K562 (cell line): ENCODE results near the gene PRSS38. TPM values are rescaled to one million over a fixed set of nuclear protein-coding genes. Genes with fewer than 3 reads are reported as not detected.

Source experiments
- ATAC-seq: fragments of 200-7000 bp; cut with Tn5 transposase; 3 replicates; pipeline ENCODE4 v1.9.1; 2020; ENCODE audit warnings: moderate library complexity
- BruUV-seq: library from RNA; stranded (reverse); fragments of 400-500 nt; replicated peaks from 2 replicates; lab custom pipeline; 2021; lab: Mats Ljungman, UMichigan
- CTCF ChIA-PET: fragments of 300-600 bp; formaldehyde crosslinking; extraction: SDS; loops from one replicate; lab custom pipeline; 2021; ENCODE audit warnings: low intra/inter-chr PET ratio; lab: Yijun Ruan, JAX
- POLR2A ChIA-PET: fragments of 300-600, 350-650 bp; sonication (Branson Sonifier 250); formaldehyde crosslinking; extraction: SDS; loops from one replicate; lab custom pipeline; 2021; ENCODE audit warnings: antibody characterized with exemption, inconsistent platforms; lab: Yijun Ruan, JAX
- DNase-seq, 4 experiments: peaks; one replicate each; pipeline versions ENCODE4 v3.0.0 to v3.0.0-alpha.2; 2011 to 2018; ENCODE audit warnings: low spot score in 3 of 4, mixed read lengths in 3 of 4; ENCODE audit errors: extremely low read depth in 1 of 4
- FAIRE-seq: peaks from 2 replicates; lab custom pipeline; 2011; peaks lifted over from hg19 to GRCh38; lab: Jason Lieb, UNC
- H2AFZ ChIP-seq: 2 replicates; pipeline ENCODE4 v1.6.0; 2011; ENCODE audit warnings: low read depth, low read length, control low read depth, inconsistent platforms
- H3K27ac ChIP-seq: fragments of 200-600 bp; 3 replicates; pipeline ENCODE4 v1.8.0; 2011; ENCODE audit warnings: low read depth, mild to moderate bottlenecking, control low read depth, inconsistent platforms, low read length, moderate library complexity, mixed read lengths; ENCODE audit errors: extremely low read depth
- H3K27me3 ChIP-seq, 2 experiments: fragments of 300-600 bp in 1 of 2; 2 replicates in 1 of 2; 3 replicates in 1 of 2; pipeline versions ENCODE4 v1.6.0 to v1.8.0; 2011; ENCODE audit warnings: inconsistent platforms in 2 of 2, low read length in 2 of 2, mild to moderate bottlenecking in 1 of 2, mixed read lengths in 1 of 2, moderate library complexity in 1 of 2; ENCODE audit not compliant: control insufficient read depth in 2 of 2, insufficient read depth in 2 of 2
- H3K36me3 ChIP-seq: fragments of 300-600 bp; 3 replicates; pipeline ENCODE4 v1.8.0; 2011; ENCODE audit warnings: mild to moderate bottlenecking, low read length, inconsistent platforms; ENCODE audit not compliant: control insufficient read depth, insufficient read depth
- H3K4me1 ChIP-seq, 2 experiments: fragments of 200-600 bp in 1 of 2; replicated peaks in 1 of 2; 2 replicates in 1 of 2; 3 replicates in 1 of 2; pipeline versions ENCODE4 v1.5.1 to v1.8.0; 2011; ENCODE audit warnings: inconsistent platforms in 2 of 2, low read length in 2 of 2, mild to moderate bottlenecking in 1 of 2, mixed read lengths in 1 of 2, moderate library complexity in 1 of 2; ENCODE audit not compliant: control insufficient read depth in 2 of 2, insufficient read depth in 2 of 2
- H3K4me2 ChIP-seq: 2 replicates; pipeline ENCODE4 v1.6.1; 2011; ENCODE audit warnings: low read length, control low read depth, inconsistent platforms, mixed read lengths; ENCODE audit not compliant: insufficient read depth
- H3K4me3 ChIP-seq: fragments of 200-600 bp; sonication (generic), shearing (Covaris generic); 2 replicates; pipeline ENCODE4 v1.5.1; 2016; ENCODE audit warnings: control low read depth, inconsistent platforms
- H3K79me2 ChIP-seq: fragments of 200-600 bp; 3 replicates; pipeline ENCODE4 v1.8.0; 2011; ENCODE audit warnings: low read length, inconsistent platforms; ENCODE audit not compliant: control insufficient read depth, insufficient read depth
- H3K9ac ChIP-seq, 2 experiments: 2 replicates each; pipeline versions ENCODE4 v1.6.0 to v1.6.1; 2011; ENCODE audit warnings: low read depth in 2 of 2, low read length in 2 of 2, control low read depth in 1 of 2, inconsistent platforms in 1 of 2, mild to moderate bottlenecking in 1 of 2, mixed read lengths in 1 of 2; ENCODE audit not compliant: insufficient read depth in 1 of 2
- H3K9me1 ChIP-seq: one replicate; pipeline ENCODE4 v1.6.0; 2011; ENCODE audit warnings: inconsistent platforms, mild to moderate bottlenecking, low read length, moderate library complexity; ENCODE audit not compliant: control insufficient read depth, insufficient read depth
- H3K9me3 ChIP-seq: replicated peaks from 2 replicates; pipeline ENCODE4 v1.5.1; 2011; ENCODE audit warnings: low read depth, low read length, inconsistent platforms; ENCODE audit not compliant: control insufficient read depth, insufficient read depth
- H4K20me1 ChIP-seq: replicated peaks from 2 replicates; pipeline ENCODE4 v1.6.1; 2011; ENCODE audit warnings: low read length, inconsistent platforms, mixed read lengths; ENCODE audit not compliant: control insufficient read depth, insufficient read depth
- EP300 ChIP-seq: IDR thresholded peaks from 2 replicates; pipeline ENCODE4 v1.6.1; 2012; ENCODE audit warnings: low read length, improper control_type of control experiment
- IRF2 ChIP-seq: sonication (generic); formaldehyde crosslinking; IDR thresholded peaks from 2 replicates; pipeline ENCODE4 v1.8.1; 2022; ENCODE audit warnings: mild to moderate bottlenecking, missing genetic modification reagents
- MYNN ChIP-seq, 2 experiments: sonication (generic); formaldehyde crosslinking in 1 of 2; IDR thresholded peaks; 2 replicates each; pipeline versions ENCODE4 v1.5.0 to v1.6.1; 2016 to 2020; ENCODE audit warnings: antibody characterized with exemption in 1 of 2, missing genetic modification reagents in 1 of 2
- WGBS: fragments of 100-300 bp; shearing (Covaris generic); methylation state at CpG from one replicate; pipeline ENCODE4 v1.1.6; 2016; ENCODE audit warnings: low coverage, mixed read lengths; ENCODE audit not compliant: insufficient coverage; ENCODE audit errors: missing lambda C conversion rate; 5-methylcytosine and 5-hydroxymethylcytosine counted together
- in situ Hi-C: fragments of 300-500 bp; cut with MboI; formaldehyde crosslinking; loops from 4 replicates; pipeline ENCODE4 v1.15.0; 2018; ENCODE audit warnings: inconsistent platforms, mixed read lengths
- intact Hi-C: fragments of 100-400 bp; cut with micrococcal nuclease; formaldehyde crosslinking; loops from 2 replicates; pipeline ENCODE4 v1.14.2; 2022
- polyA plus RNA-seq, 8 experiments: library from polyadenylated mRNA; depleted of rRNA in 4 of 8; stranded (reverse) in 5 of 8; unstranded in 3 of 8; fragments of >200 nt; fragmentation: Nextera tagmentation in 2 of 8; fragmentation: Illumina TruSeq in 1 of 8; extraction: Ambion mirVana in 2 of 8; extraction: Trizol in 1 of 8; gene quantifications; 2 replicates each; pipeline versions ENCODE4 v1.2.1 to v1.2.3, GENCODE V29; 2011 to 2014; ENCODE audit warnings: inconsistent platforms in 1 of 8, missing spikeins in 1 of 8
- total RNA-seq, 7 experiments: library from RNA; depleted of rRNA in 6 of 7; stranded (reverse); fragments of >200 nt in 6 of 7; fragmentation: Illumina TruSeq in 2 of 7; extraction: Trizol in 2 of 7; gene quantifications; 2 replicates each; pipeline versions ENCODE4 v1.2.1 to v1.2.3, GENCODE V29; 2011 to 2021; ENCODE audit warnings: low replicate concordance in 1 of 7
- TF ChIP-seq, protein P1 (sequence below): fragments of 250-450 bp; sonication (Bioruptor Pico); IDR thresholded peaks from 2 replicates; pipeline ENCODE4 v1.4.0; 2020

Gene PRSS38
- total and polyA plus RNA-seq, 9 of the 15 experiments (the other 6 are each of a cell fraction or from before 2014, with no cell fraction given) = 0.09 to 0.14 TPM; not detected in 7

DNA sequence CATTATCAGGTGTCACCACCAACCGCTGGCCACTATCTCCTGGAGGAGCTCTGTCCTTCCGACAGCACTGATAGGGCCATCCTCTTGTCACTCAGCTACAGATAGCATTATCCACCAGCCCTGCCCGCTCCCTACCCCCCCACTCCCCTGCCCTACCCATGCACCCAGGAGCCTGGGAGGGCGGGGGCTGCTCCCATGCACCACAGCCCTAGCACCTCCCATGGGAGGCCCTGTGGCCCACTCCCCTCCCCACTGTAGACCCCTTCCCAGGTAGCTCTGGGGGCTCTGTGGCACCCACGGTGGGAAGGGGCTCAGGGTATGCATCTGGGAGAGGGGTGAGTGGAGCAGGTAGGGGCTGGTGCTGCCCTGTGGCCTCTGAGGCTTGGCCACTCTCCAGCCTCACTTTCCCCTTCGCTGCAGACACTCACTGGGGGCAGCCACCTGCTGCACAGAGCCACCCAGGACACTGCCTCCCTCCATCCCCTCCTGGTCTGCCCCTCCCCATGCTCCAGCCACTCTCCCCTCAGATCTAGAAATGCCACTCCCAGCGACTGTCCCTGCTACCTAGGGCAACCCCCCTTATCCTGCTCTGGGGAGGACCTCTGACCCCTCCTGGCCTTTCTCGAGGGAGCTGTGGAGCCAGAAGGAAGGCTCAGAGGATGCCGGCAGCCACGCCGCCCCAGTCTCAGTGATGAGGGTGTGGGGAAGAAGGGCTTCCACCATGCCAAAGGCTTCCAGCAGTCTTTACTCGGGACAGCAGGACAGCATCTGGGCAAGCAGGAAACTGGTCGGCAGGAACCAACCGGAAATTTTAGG, 73.8 kb downstream of the PRSS38 start (continued):
- TF ChIP-seq, protein P1, sequence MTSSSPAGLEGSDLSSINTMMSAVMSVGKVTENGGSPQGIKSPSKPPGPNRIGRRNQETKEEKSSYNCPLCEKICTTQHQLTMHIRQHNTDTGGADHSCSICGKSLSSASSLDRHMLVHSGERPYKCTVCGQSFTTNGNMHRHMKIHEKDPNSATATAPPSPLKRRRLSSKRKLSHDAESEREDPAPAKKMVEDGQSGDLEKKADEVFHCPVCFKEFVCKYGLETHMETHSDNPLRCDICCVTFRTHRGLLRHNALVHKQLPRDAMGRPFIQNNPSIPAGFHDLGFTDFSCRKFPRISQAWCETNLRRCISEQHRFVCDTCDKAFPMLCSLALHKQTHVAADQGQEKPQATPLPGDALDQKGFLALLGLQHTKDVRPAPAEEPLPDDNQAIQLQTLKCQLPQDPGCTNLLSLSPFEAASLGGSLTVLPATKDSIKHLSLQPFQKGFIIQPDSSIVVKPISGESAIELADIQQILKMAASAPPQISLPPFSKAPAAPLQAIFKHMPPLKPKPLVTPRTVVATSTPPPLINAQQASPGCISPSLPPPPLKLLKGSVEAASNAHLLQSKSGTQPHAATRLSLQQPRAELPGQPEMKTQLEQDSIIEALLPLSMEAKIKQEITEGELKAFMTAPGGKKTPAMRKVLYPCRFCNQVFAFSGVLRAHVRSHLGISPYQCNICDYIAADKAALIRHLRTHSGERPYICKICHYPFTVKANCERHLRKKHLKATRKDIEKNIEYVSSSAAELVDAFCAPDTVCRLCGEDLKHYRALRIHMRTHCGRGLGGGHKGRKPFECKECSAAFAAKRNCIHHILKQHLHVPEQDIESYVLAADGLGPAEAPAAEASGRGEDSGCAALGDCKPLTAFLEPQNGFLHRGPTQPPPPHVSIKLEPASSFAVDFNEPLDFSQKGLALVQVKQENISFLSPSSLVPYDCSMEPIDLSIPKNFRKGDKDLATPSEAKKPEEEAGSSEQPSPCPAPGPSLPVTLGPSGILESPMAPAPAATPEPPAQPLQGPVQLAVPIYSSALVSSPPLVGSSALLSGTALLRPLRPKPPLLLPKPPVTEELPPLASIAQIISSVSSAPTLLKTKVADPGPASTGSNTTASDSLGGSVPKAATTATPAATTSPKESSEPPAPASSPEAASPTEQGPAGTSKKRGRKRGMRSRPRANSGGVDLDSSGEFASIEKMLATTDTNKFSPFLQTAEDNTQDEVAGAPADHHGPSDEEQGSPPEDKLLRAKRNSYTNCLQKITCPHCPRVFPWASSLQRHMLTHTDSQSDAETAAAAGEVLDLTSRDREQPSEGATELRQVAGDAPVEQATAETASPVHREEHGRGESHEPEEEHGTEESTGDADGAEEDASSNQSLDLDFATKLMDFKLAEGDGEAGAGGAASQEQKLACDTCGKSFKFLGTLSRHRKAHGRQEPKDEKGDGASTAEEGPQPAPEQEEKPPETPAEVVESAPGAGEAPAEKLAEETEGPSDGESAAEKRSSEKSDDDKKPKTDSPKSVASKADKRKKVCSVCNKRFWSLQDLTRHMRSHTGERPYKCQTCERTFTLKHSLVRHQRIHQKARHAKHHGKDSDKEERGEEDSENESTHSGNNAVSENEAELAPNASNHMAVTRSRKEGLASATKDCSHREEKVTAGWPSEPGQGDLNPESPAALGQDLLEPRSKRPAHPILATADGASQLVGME = no peak
- peak; percentile 54; the same call in 1 of the 2 replicates for TF ChIP-seq EP300

DNA sequence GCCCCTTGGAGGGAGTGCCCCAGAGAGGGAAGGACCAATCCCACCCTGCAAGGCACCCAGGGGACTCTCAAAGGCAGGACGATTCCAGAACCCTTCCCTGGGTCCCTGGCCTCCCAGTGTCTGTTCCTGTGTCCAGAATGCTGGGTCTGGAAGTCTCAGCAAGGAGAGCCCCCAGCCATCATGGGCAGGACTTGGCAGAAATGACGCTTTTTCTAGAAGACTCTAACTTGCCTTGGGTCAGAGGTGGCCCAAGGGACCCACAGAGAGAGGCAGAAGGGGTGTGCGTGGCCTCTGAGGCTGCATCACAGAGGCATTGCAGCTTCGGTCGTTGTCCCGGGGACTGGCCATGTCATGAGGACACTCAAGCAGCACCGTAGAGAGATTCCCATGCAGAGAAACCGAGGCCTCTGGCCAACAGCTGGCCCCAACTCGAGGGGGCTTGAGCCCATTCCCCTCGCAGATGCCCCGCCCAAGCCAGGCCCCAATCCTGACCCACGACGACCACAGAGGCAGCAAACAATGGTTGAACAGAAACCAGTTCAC, 74.5 kb downstream of the PRSS38 start:
- DNase-seq (no peak), FAIRE-seq (no peak)
- H3K4me1 ChIP-seq = peaks cover 20 to 75% of the 10 kb centered on the region in 2 experiments
- no peaks in the 10 kb centered on the region for H3K9me1 ChIP-seq
- intact Hi-C loops = no loop called here
- CTCF ChIA-PET = no interaction called here
- H3K4me3 ChIP-seq = no peak overlapping the region
- POLR2A ChIA-PET = no interaction called here
- in situ Hi-C loops = no loop called here
- H4K20me1 ChIP-seq = no peaks in the 10 kb centered on the region
- no peak overlapping the region for H3K4me2 ChIP-seq
- H3K27me3 ChIP-seq = peaks cover 0 to 25% of the 10 kb centered on the region in 2 experiments; a peak in 2 of 5 replicates
- 24% methylated on average over 13 of the region's 13 CpGs for WGBS
- no peak for TF ChIP-seq MYNN (IDR thresholded peaks at IDR 0.05)
- TF ChIP-seq MYNN (CRISPR knock-in tag; IDR thresholded peaks at IDR 0.05) = no peak
- TF ChIP-seq IRF2 (CRISPR knock-in tag) = 0 out of 2 replicates have a peak, but pooled peaks have one; percentile 22
- TF ChIP-seq, all 486 proteins: peak for 1
- no peak for ATAC-seq
- Histone ChIP-seq H3K36me3 (no peaks in the 10 kb centered on the region), H3K9me3 (no peaks in the 10 kb centered on the region), H2AFZ (peak overlapping the region; percentile 50; the same call in 1 of the 2 replicates), H3K79me2 (no peaks in the 10 kb centered on the region), H3K27ac (no peak overlapping the region), H3K9ac (peak overlapping the region in 1 of 2 experiments; percentile 15; a peak in 1 of 4 replicates)
- no TSS peak for BruUV-seq
